ENCODE results near the gene GRID1.

DNA sequence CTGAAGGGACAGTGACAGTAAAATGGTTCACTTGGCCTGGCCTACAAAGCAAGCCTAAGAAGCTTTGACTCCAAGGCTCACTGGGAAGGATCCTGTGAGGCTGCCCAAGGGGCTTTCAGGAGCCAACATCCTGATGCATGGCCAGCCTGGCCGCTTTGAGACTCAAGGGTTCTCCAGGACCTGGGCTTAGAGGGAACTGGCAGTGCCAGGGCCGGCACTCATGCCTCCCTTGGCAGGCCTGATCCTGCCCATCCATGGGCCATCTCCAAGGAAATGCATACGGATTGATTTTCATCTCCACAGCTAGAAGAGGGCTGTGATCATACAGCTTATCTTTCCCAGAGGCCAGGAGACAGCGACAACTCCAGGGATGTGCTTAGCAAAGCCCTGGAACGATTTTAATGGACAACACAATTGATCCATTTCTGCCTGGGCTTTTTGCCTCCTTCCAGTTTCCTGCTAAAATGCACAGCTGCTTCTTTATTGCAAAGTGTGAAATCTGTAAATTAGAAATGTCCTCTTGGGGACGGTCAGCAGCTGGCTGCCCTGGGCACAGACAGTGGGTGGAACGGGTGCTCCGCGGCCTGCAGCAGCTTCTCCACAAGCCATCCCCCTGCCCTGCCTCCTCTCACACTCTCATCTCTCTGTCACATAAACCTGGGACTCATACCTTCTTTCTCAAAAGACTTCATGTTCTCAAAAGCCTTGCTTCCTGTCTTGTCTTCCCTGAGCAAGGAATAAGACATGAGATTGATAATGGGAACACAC is 288.5 kb downstream of the GRID1 start:
- TF ChIP-seq POLR2AphosphoS5 (IDR thresholded peaks at IDR 0.05; ENCODE audit: borderline replicate concordance, low read depth, low read length): no peak
- no peak for TF ChIP-seq EZH2 (IDR thresholded peaks at IDR 0.05)
